M059J (cell line): Measurements from ENCODE around the gene PTGES3L. TPM values are rescaled to one million over a fixed set of nuclear protein-coding genes. Genes with fewer than 3 reads are reported as not detected.
"Not testable (repeated sequence)": the region's sequence is repeated elsewhere in the genome, so short reads cannot be mapped to it uniquely, and the experiment has no call there.

ENCODE experiments used
- DNase-seq: peaks from one replicate; pipeline ENCODE4 v3.0.0-alpha.2; 2012; ENCODE audit warnings: low read depth
- total RNA-seq: library from RNA; depleted of rRNA; stranded (reverse); fragments of >200 nt; shearing (Covaris generic); gene quantifications from 2 replicates; pipeline ENCODE4 v1.2.3, GENCODE V29; 2014

The PTGES3L gene
- total RNA-seq, 1 experiment from 2014 or later = 0.67 TPM

DNA sequence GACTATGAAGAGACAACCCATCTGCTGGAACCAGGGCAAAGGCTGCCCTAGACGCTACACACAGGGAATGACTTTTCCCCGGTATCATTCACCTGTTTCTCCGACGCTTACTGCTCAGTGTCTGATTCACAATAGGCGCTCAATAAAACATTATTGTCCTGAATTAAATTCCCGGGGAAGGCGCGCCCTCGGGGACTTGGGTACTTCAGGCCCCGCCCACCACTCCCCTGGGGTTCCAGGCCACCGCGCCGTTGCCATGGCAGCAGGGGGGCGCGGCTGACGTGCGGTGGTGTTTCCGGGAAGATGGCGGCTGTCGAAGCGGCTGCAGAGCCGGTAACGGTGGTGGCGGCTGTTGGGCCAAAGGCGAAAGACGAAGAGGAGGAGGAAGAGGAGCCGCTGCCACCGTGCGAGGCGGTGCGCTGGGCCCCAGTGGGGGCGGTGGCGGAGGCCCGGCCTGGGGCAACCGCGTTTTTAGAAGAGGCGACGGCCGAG, 440 bp upstream of the PTGES3L start, which contains the start of gene RUNDC1:
TSS of gene RUNDC1 (plus strand) at position 292 of the 492 bp plus-strand sequence. CDS start at position 304, 12 bp downstream.
- peak; percentile 91 for DNase-seq

DNA sequence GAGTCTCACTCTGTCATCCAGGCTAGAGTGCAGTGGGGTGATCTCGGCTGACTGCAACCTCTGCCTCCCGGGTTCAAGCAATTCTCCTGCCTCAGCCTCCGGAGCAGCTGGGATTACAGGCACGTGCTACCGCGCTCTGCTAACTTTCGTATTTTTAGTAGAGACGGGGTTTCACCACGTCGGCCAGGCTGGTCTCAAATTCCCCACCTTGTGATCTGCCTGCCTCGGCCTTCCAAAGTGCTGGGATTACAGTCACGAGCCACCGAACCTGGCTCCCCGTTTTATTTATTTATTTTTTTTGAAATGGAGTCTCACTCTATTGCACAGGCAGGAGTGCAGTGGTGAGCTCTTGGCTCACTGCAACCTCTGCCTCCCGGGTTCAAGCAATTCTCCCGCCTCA, 4.2 kb downstream of the PTGES3L start:
- DNase-seq = not testable (repeated sequence)

DNA sequence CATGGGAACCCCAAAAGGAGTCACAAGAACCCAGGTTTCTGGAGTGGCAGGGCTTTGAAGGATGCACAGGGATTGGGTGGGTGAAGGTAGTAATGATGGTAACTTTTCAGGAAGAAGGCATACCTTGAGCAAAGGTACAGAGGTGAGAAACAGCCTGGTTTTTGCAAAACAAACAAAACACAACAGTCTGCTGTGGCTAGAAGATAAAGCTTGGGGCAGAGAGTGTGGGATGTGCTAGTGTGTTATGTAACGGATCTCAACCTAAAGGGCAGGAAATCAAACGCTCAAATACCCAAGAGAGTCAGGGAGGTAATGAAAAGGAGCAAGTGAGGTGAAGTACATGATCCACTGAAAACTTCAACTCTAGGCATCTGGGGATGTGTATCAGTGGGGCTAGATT, 4.6 kb downstream of the PTGES3L start:
- no peak for DNase-seq

DNA sequence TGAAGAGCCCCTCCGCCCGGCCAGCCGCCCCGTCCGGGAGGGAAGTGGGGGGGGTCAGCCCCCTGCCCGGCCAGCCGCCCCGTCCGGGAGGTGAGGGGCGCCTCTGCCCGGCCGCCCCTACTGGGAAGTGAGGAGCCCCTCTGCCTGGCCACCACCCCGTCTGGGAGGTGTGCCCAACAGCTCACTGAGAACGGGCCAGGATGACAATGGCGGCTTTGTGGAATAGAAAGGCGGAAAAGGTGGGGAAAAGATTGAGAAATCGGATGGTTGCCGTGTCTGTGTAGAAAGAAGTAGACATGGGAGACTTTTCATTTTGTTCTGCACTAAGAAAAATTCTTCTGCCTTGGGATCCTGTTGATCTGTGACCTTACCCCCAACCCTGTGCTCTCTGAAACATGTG, 6.6 kb downstream of the PTGES3L start:
- not testable (repeated sequence) for DNase-seq

DNA sequence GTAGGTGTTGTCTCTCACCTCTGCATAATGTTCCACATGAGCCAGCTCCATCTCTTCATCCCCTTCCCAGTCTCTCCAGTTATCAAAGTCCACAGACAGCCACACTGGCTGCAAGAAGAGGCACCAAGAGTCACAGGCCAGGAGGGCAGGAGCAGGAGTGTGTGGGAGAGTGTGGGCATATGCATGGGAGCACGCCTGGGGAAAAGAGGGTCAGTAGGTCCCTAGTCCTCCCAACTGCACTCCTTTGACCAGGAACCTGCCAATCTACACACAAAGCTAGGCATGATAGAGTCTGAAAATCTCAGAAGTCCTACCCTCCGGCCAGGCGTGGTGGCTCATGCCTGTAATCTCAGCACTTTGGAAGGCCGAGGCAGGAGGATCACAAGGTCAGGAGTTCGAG, 8.3 kb downstream of the PTGES3L start:
- no peak for DNase-seq

DNA sequence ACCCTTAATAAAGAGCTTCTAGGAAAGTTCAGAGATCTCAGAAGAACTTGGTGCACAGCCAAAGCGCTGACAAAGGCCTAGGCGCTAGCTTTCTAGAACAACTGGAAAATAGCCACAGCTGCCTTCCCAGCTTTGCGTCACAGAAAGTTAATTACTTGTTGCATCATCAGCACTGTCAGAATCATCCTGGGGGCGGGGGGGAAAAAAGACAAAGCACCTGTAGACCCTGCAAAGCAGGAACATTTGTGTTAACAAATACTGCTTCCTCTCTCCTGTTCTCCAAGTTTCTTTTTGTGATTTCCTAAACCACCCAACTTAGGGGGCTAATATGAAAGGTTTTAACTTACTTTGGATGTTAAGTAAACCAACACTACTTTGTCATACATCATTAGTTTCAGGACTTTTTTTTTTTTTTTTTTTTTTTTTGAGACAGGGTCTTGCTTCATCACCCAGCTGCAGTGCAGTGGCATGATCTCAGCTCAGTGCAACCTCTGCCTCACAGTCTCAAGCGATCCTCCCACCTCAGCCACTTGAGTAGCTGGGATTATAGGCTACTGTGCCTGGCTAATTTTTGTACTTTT, 10.8 kb downstream of the PTGES3L start:
- no peak for DNase-seq

DNA sequence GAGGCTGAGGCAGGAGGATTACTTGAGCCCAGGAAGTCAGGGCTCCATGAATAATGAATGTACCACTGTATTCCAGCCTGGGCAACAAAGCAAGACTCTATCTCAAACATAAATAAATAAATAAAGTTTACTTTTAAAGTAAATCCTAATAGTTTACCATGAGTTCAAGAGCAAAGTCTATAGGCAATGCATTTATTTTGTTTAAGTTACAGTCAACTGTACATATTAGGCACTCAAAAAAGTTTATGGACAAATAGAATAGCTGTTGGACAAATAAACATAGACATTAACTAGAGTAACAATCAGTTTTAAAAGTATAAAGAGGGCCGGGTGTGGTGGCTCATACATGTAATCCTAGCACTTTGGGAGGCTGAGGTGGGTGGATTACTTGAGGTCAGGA, 12.0 kb downstream of the PTGES3L start:
- DNase-seq = no peak

DNA sequence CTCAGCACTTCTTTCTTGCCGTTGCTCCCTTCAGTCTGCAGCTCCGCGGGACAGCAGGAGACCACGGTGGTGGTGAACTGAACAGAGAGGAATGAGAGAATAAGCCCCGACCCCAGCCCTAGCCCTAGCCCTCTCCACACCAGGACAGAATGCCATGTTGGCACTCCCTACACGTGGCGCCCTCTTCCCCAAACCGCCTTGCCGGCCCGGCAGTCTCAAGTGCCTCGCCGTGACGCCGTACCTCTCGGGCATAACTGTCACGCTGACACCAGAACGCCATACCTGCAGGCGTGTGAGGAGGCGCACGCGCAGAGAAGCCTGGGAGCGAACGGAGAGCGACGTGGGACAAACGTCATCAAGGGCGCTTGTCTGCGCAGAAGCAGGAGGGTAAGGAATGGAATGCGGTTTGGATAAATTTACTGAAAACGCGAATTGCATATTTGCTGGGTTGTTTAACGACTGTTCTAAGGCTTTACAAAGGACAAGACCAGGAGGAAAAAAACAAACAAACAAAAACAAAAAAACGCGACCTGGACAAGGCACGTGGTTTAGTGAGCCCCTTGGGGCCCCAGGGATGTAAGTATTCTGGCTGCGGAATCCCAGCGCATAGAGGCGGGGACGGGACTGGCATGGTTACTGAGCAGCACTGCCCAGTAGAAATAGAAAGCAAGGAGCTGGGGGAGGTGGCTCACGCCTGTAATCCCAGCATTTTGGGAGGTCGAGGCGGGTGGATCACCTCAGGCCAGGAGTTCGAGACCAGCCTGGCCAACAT, 15.5 kb downstream of the PTGES3L start, which contains the start of gene AARSD1:
TSS of gene AARSD1 (minus strand) at position 294 of the 772 bp plus-strand sequence. CDS start at position 280, 14 bp downstream.
- DNase-seq = peak; percentile 90

DNA sequence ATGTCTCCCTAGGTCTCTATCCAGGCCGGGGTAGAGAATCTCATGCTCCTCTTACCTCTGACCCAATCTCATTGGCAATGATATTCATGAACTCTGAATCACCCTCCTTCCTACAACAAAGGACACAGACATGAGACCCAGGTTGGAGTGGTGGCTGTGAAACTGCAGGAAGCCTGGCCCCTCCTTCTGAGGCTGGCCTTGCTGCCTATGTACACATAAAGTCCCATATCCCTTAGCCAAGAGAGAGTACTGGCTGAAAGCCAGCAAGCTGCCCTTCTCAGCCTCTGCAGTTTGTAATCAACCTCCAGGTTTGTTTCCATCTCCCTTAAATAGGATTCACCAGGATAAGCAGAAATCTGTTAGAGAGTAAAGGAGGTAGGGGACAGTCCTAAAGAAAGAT, 26.2 kb downstream of the PTGES3L start:
- DNase-seq = no peak

DNA sequence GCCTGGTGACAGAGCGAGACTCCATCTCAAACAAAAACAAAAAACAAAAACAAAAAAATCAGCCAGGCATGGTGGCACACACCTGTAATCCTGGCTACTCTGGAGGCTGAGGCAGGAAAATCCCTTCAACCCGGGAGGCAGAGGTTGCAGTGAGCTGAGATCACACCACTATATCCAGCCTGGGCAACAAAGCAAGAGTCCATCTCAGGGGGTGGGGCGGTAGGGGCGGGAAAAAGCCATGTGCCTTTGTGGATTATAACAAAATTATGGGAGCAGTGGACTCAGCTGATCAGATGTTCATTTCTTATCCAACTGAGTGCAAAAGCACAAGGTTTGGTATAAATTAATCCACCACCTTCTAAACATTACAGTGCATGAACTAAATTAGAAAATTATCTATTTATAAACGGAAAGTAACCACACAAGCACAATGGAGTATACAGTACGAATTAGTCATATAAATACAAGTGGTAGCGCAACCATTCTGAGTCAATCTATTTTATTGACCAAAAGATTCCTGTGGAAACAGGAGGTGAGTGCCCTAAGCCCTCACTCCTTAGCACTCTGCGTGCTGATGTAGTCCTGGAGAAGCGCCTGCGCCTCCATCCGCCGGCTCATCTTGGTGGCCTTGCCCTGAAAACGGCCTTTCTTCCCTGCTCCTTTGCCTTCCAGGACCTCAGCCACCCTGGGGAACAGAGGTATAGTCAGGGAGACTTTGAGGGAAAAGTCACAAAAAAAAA, 29.7 kb downstream of the PTGES3L start:
- DNase-seq = peak; percentile 72

DNA sequence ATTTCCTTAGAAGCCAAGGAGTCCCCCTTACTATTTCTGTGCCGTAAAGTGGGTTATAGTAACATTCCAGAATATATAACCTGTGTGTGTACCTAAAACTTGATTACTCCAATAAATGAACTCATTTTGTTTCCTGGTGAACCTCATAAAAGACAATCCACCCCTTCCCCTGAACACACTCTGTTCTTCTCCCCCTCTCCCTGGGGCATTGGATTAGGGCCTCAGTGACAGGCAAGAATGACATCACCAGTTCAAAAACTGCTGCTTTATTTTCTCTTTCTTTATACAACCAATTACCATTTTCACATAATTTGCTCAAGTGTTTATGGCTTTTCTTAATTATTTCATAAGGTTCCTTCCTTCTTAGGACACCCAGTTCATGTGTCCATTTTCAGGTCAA, 33.1 kb downstream of the PTGES3L start:
- no peak for DNase-seq

DNA sequence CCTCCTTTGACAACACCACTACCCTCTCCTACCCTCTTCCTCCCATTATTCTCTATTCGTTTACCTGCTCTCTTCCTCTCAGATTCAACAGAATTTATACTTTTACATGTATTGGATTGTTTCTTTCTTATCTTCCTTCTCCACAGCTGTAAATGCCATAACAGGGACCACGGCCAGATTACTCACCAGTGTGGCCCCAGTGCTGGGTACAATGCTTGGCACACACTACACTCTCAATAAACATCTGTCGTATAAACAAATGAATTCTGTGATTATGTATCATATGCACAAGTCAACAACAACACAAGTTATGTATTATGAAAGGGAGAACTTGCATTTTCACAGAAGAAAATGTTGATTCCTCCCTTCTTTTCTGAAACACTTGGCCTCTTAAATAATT, 35.7 kb downstream of the PTGES3L start:
- peak; percentile 29 for DNase-seq

DNA sequence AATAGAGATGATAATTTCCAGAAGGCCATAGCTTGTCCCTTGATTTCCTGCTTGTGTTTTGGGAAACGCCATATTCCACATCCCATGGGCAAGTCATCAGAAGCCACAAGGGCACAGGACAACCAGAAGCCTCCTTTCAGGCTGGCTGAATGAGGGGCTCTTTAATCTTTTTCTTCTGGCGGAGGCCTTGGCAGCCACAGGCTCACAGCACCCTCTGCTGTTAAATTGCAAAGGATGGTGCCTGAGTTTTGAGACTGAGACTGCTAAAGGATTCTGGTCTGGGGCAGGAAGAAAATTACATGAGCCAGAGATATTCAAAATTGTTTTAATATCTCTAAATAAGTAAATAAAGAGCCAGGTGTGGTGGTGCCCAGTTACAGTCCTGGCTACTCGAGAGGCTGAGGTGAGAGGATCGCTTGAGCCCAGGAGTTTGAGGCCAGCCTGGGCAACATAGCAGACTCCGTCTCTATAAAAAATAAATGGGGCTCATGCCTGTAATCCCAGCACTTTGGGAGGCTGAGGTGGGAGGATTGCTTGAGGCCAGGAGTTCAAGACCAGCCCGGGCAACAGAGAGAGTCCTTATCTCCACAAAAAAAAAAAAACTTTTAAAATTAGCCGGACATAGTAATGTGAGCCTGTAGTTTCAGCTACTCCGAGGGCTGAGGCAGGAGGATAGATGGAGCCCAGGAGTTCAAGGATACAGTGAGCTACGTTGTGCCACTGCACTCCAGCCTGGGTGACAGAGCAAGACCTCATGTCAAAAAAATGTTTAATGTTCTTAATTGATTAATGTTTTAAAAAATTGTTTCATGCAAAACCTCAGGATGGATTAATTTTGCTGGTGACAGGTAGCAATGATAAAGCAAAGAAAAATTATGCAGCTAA, 41.9 kb downstream of the PTGES3L start:
- peak; percentile 60 for DNase-seq

DNA sequence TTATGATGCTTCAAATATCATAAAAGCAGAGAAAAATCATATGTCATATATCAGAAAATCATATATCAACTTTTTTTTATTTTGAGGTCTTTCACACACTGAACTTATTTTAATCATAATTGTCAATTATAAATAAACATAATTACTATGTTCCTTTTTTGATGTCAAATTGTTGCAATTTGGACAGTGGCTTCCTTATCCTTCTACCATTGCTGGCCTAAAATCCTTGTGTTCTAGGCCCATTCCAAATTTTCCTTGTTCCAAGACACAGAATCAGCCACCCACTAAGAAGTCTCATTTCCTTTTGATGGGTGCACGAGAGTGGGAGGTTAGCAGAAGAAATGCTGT, 50.4 kb downstream of the PTGES3L start:
- DNase-seq = no peak

DNA sequence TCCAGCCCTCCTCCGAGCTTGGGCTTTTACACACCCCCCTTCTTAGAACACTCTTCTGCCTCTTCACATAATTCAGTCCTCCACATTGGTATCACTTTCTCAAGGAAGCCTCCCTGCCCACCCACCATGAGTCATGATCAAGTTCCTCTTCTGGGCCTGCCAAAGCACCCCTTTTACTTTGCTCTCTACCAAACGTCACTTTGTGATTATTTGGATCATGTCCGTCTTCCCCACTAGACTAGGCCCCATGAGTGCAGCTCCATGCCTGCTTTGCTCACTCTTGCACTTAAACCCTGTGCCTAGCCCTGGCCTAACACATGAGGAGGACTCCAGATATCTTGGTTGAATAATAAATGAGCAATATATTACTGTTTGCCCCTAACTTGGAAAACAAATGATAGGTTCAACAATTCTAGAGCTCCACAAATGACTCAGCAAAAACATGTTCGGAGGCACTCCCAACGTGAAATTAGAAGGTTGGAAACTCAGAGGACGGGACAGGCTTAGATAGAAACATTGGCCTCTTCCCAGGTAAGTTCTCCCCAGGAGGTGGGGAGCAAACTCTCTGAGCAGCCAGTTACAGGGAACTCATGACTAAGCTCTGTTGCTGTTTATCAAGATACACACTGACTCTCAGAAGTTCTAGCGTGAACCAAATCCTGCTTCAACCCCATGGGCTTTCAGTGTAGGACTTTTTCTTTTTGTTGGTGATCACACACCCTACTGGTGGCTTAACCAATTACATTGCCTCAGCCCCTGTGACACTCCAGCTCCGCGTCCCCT, 51.0 kb downstream of the PTGES3L start:
- peak; percentile 77 for DNase-seq

DNA sequence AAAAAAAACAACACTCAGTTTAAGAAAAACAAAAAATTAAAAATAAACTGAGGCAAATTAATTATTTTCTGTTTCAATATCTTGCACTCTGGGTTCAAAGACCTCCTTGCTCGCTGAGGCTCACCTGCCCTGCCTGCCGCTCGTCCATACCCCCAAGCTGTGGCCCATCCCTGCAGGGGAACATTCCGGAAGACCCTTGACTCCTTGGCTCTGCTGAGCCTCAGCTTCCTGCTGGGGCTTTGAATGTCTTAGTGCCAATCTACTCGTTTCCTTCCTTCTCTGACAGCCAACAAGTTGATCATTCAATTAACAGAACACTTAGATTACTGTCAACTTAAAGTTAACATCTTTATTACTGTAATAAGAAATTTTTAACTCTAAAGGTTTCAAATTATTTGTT, 55.0 kb downstream of the PTGES3L start:
- no peak for DNase-seq

DNA sequence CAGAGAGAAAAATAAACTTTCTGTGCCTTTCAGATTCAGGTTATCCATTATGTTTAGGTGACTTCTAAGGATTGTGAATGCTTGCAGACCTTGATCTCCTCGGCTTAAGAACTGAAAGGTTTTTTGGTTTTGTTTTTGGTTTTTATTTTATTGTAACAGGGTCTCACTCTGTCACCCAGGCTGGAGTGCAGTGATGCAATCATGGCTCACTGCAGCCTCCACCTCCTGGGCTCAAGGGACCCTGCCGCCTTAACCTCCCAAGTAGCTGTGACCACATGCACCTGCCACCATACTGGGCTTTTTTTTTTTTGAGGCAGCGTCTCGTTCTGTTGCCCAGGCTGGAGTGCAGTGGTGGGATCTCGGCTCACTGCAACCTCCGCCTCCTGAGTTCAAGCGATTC, 56.4 kb downstream of the PTGES3L start:
- DNase-seq = not testable (repeated sequence)

DNA sequence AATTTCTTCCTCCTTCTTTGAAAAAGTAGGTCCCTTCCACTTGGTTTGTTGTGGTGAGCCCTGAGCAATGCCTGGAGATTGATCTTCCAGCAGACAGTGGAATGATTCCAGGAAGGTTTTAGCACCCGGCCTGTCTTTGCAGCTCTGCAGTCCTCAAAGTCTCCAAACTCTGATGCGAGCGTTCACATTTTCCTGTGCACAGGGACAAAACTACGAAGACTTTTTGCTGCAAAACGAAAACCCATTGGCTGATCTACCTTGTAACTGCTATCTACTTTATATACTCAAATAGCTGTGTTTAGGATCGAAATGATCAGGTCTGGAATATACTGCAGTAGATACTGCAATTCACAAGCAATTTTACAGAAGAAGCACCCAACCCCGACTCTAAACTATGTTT, 57.6 kb downstream of the PTGES3L start:
- DNase-seq = no peak

DNA sequence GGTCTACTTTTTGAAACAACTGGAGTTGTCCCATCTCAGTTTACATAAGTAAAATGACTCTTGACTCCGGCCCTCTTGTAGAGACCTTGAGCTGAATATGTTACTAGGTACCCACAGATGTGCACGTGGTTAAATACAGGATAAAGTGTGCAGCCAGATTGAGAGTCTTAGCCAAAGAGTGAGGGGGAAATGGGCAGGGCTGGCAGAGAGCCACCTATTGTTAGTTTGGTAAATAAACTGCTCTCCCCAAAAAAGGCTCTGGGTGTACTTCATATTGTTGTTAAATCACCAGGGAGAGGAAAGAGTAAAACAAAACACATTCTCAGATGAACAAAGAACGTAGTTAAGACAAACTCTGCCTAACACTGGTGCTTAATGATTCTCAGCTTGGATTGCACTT, 59.0 kb downstream of the PTGES3L start:
- peak; percentile 6 for DNase-seq

DNA sequence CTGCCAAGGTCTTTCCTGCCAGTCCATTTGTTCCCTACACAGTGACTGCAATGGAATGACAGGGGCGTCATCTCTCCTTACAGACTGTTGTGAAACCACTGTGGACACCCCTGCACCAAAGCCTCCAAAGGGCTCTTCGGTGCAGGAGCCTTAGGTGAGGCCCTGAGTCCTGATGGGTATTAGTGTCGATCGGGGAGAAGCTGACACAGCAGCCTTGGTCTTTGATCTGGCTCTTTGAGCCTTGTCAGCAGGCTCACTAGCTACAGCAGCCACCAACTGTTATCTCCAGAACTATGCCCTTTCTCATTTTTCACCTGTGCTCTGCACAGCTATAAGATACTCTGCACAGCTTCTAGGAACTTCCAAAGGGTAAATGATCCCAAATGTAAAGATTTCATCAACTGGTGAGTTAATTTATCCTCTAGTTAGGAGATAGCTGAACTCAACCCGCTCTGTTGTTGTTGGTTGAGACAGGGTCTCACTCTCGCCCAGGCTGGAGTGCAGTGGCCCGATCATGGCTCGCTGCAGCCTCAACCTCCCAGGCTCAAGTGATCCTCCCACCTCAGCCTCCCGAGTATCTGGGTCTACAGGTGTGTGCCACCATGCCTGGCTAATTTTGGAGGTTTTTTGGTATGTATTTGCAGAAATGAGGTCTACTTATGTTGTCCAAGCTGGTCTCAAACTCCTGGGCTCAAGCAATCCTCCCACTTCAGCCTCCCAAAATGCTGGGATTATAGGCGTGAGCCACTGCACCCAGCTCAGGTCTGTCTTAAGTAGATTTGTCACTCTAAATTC, 59.6 kb downstream of the PTGES3L start:
- no peak for DNase-seq
